HL-60/S4 (cell line): Measurements from ENCODE around the gene GNAS.

Experiments
- in situ Hi-C: fragments of 300-500 bp; cut with MboI; formaldehyde crosslinking; loops from 2 replicates; pipeline ENCODE4 v1.14.3; 2022; ENCODE audit warnings: low sequenced_read_pairs

GNAS gene

GRCh38 chr20:58826271-58826670 is 26.2 kb upstream of the GNAS start:
- in situ Hi-C loops, result loop anchor here (25.0 kb wide), 1 partner anchor 339 kb away; no protein-coding TSS in a partner anchor

DNA sequence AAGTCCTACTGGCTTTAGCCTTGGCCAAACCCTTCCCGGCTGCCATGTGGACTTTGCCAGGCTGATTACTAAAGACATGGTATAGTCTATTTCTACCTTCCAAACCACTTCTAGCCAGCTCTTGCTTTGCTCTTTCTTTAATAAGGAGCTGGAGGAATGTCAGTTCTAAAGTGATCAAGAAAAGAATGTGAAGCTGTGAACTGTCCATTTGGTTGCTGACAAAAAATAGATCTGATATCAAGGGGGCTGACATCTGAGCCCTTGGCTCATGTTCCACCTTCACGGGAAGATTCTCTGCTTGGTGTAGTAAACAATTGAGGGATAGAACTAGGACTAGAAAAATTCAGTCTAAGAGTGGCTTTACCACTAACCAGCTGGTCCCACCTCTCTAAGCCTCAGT is 24.4 kb upstream of the GNAS start:
- in situ Hi-C loops, result loop anchor here (25.0 kb wide), 1 partner anchor 341 kb away; no protein-coding TSS in a partner anchor

DNA sequence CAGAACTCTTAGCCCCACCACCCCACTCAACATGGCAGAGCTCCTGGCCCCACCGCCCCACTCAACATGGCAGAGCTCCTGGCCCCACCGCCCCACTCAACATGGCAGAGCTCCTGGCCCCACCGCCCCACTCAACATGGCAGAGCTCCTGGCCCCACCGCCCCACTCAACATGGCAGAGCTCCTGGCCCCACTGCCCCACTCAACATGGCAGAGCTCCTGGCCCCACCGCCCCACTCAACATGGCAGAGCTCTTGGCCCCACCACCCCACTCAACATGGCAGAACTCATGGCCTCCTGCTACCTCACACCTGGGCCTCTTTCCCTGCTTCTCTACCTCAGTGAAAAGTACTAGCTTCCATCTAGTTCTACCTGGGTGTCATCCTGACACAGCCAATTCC is 23.7 kb upstream of the GNAS start:
- in situ Hi-C loops, result loop anchor here (25.0 kb wide), 1 partner anchor 342 kb away; no protein-coding TSS in a partner anchor

DNA sequence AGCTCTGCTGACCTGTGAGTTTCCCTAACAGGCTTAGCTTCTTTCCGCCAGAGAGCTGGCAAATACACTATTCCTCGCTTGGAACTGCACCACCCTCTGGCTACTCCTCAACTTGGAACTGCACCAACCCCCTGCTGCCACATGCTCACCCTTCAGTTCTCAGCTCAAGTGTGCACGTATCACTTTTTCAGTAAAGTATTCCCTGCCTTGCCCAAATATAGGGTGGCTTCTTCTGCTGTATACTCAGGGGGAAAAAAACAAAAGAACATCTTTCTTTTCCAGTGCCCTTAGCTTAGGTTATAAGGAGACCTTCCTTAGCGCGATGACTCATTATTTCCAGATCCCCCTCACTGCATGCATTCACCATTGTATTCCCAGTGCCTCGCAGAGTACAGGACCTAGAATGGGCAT is 23.0 kb upstream of the GNAS start:
- in situ Hi-C loops, result loop anchor here (25.0 kb wide), 1 partner anchor 342 kb away; no protein-coding TSS in a partner anchor

DNA sequence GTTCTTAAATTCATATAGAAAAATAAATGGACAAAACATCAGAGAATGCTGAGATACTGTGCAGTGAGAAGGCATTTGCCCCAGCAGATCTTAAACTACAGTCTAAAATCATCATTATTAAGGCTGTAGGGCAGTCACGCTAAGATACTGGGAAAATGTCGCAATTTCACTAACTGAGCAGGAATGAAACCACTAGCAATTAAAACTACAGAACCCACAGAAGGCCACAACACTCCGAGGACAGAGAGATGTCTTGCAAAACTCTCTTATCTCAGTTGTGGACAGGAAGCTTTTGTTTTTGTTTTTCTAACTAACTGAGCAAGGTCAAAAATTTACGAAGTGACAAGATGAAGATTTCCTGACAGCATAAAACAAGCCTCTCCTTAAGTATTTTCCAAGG is 20.1 kb upstream of the GNAS start:
- in situ Hi-C loops, result loop anchor here (25.0 kb wide), 1 partner anchor 345 kb away; no protein-coding TSS in a partner anchor

DNA sequence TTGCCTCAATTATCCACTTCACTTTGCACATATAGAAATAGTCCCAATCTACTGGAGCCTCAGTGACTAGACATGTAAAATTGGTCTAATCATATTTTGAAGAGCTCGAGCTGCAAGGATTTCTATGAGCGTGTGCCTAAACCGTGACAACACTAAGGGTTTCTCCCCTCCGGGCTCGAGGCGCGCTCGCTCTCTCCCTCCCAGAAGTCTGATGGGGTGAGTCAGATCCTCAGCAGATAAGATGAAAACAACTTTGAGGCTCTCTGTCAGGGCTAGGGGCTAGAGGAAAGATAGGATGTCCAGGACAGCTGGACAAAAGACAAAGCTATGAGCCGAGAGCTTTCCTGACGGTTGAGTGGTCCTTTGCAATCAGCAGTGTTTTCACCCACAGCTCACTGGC is 18.6 kb upstream of the GNAS start:
- in situ Hi-C loops, result loop anchor here (25.0 kb wide), 1 partner anchor 347 kb away; no protein-coding TSS in a partner anchor

GRCh38 chr20:58835231-58835630 is 17.3 kb upstream of the GNAS start:
- in situ Hi-C loops, result loop anchor here (25.0 kb wide), 1 partner anchor 348 kb away; no protein-coding TSS in a partner anchor

DNA sequence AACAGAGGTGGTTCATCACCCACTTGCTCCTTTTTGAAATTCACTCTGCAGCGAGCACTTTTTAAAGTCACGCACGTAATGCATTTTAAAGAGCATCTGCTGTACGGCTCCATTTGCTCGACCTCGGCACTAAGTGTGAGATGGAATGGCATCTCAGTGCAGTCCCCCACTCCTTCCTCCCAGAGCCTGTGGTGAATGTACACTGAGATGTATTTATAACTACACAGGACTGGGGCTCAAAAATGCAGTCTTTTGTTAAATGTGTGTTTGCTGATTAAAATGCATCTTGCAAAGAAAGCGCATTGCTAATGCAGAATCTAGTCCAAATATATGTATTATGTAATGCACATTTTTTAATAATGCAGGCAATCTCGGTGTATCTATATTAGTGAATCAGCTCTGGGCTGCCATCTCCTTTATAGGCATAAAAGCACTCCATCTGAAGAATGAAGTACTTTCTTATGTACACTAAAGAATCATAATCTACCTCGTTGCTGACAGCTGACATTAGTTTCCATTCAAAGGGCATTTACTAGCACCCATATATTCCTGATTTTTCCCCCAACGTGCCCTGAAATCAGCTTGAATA is 15.8 kb upstream of the GNAS start:
- in situ Hi-C loops, result loop anchor here (25.0 kb wide), 1 partner anchor 349 kb away; no protein-coding TSS in a partner anchor

- in situ Hi-C loops, result loop anchor here (25.0 kb wide), 1 partner anchor 350 kb away; no protein-coding TSS in a partner anchor
Measured at GRCh38 chr20:58837717-58838116, 14.8 kb upstream of the GNAS start.

DNA sequence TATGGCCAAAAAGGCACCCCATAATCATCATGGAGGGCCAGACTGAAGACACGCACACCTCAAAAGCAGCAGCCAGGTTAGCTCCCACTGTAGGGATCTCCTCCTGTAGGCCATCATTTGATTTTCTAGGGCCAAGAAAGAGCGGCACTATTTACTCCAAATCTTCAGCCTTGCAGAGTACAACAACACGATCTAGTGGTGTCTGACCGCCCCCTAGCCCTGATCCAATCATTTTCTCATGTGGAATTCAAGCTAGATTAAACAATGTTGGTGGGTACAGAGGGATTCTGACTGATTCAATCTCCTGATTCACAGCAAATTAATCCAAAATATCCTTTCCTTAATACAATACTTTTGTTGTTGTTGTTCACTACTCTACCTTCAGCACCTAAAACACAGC is 14.3 kb upstream of the GNAS start:
- in situ Hi-C loops, result loop anchor here (25.0 kb wide), 1 partner anchor 351 kb away; no protein-coding TSS in a partner anchor

DNA sequence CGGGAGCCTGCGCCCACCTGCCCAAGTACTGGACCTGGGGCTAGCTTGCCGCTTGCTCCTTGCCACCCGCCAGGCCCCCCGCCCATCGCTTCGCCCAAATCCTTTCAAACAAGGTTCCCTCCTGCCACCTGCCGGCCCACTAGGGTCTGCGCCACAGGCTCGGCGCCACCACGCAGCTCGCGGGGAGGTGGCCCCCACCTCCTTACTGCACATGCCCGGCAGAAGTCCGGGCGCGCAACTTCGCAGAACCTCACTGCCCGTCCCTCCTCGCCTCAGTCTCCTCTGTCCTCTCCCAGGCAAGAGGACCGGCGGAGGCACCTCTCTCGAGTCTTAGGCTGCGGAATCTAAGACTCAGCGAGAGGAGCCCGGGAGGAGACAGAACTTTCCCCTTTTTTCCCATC is 13.0 kb upstream of the GNAS start:
- in situ Hi-C loops, result loop anchor here (25.0 kb wide), 1 partner anchor 352 kb away; no protein-coding TSS in a partner anchor

DNA sequence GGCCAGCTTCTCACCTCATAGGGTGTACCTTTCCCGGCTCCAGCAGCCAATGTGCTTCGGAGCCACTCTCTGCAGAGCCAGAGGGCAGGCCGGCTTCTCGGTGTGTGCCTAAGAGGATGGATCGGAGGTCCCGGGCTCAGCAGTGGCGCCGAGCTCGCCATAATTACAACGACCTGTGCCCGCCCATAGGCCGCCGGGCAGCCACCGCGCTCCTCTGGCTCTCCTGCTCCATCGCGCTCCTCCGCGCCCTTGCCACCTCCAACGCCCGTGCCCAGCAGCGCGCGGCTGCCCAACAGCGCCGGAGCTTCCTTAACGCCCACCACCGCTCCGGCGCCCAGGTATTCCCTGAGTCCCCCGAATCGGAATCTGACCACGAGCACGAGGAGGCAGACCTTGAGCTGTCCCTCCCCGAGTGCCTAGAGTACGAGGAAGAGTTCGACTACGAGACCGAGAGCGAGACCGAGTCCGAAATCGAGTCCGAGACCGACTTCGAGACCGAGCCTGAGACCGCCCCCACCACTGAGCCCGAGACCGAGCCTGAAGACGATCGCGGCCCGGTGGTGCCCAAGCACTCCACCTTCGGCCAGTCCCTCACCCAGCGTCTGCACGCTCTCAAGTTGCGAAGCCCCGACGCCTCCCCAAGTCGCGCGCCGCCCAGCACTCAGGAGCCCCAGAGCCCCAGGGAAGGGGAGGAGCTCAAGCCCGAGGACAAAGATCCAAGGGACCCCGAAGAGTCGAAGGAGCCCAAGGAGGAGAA is 12.3 kb upstream of the GNAS start:
- in situ Hi-C loops, result loop anchor here (25.0 kb wide), 1 partner anchor 353 kb away; no protein-coding TSS in a partner anchor

DNA sequence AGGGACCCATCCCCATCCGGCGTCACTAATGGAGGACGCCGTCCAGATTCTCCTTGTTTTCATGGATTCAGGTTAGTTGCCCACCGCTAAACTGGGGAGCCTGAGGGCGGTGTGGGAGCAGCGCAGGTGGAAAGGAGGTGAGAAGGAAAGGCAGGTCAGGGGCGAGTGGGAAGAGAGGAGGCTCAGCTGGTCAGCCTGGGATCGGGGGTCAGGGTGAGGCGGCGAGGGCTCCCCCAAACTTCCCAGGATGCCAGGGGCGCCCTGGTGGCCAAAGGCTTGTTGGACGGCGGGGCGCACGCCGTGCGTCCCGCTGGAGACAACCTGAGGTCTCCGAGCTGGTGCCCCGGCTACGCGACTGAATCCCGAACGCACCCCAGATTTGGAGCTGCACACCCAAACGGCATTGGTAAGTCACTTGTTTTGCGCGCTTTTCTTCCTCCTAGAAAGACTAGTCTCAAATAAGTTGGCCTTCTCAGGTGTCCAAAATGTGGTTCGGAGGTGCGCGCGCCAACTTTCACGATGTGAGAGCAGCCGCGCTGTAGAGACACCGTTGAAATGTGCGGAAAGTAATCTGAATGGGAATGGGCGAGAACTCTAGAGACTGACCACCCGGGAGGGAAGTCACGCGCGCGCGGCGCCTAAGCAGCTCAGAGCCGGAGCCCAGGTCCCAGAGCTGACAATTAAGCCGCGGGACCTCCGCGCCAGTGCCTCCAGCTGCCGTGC is 11.5 kb upstream of the GNAS start:
- in situ Hi-C loops, result loop anchor here (25.0 kb wide), 1 partner anchor 354 kb away; no protein-coding TSS in a partner anchor

DNA sequence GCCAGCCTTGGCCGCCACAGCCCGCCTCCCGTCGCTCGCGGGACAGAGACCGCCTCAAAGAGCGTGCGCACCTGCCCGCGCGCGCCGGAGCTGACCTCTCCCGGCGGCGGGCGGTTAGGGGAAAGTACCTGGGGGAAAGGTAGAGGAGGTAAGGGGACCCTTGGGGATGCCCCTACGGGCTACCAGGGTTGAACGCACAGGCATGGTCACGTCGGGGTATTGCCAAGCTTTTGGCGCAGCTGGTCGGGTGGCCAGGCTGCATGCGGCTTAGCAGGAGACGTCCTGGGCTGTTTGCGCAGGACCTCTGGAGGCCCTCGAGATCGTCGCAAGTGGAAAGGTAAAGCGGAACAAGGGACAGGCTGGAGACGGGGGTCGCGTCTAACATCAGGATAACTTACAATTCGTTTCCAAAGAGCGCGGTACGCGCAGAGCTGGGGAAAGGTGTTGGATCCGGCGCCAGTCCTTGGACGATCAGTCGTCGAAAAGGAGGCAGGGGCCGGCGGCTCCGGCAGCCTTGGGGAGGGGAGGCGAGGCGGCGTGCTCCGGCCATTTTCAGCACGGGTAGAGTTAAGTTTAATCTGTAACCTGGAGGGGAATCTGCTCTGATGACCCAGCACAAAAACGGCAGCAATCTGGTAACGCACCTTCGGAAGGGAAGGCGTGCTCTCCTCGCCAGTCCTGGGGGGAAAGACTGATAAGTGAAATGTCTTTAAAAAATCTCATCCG is 10.8 kb upstream of the GNAS start:
- in situ Hi-C loops, result loop anchor here (25.0 kb wide), 1 partner anchor 354 kb away; no protein-coding TSS in a partner anchor

GRCh38 chr20:58842276-58842675 is 10.2 kb upstream of the GNAS start:
- in situ Hi-C loops, result loop anchor here (25.0 kb wide), 1 partner anchor 355 kb away; no protein-coding TSS in a partner anchor

DNA sequence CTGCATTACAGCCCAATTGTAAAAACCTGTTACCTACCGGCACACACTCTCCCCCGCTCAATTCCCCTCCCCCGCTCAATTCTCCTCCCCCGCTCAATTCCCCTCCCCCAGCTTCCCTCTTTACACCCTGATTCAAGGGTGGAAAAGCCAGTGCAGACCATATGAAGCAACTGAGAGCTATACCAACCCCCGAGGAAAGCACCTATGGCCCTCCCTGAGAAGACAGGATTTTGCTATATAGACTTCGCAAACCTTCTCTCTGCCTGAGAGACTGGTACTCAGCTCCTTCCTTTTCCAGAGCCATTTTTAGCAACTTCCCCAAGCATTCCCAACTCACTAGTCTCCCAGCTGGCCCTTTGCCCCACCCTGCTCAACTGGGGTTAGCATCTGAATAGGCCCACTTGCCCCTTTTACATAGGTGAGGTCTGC is 9.4 kb upstream of the GNAS start:
- in situ Hi-C loops, result loop anchor here (25.0 kb wide), 1 partner anchor 356 kb away; no protein-coding TSS in a partner anchor

- in situ Hi-C loops, result loop anchor here (25.0 kb wide), 1 partner anchor 358 kb away; no protein-coding TSS in a partner anchor
Measured at GRCh38 chr20:58845706-58846105, 6.8 kb upstream of the GNAS start.

DNA sequence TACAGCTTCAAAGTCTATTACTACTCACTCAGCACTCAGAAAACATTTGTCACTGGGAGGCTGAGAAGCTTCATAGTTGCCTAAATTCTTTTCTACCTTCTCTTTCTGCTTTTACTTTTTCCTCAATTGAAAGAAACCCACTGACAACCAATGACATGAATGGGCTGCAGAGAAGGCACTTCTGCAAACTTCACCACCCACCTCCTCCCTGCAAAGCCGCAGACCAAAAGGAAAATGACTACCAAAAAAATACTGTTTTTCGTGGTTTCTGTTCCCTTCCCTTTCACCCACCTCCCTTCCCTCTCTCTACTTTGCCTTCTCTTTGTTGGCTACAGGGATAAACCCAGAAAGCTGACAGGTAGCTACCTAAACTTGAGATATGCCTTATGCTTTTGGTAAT is 5.1 kb upstream of the GNAS start:
- in situ Hi-C loops, result loop anchor here (25.0 kb wide), 1 partner anchor 360 kb away; no protein-coding TSS in a partner anchor

DNA sequence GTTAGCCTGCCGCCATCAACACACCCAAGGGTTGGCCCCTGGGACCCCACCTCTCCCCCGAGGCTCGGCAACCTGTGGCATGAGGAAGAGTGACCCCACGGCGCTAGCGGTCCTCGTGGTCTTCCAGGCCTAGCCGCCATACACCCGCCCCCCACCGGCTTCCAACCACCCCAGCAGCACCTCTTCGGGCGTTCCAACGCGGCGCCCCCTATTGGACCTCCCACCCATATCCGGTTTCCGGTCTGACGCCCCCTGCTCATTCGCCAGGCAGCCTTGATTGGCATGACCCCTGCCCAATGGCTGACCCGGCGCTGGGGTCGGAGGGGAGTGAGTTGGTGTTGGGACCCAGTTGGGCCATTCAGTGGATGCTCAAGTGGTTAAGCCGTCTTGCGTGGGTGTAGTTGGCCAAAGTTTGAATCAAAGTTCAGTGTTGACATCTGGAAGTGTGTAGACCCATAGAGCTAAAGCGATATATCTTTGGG is 1.8 kb upstream of the GNAS start, which contains the start of gene GNAS-AS1:
Gene GNAS-AS1 (minus strand): TSS at position 210 of the 482 bp plus-strand sequence.
- in situ Hi-C loops, result loop anchor here (25.0 kb wide), 3 partner anchors 362 to 613 kb away; partner anchors contain the start of gene ANKRD60
